ENCODE results near the gene ZBTB20.

Gene ZBTB20

GRCh38 chr3:114447950-114448479, 699.1 kb downstream of the ZBTB20 start:
- Histone ChIP-seq H3K9me2 (replicated peaks; ENCODE audit: control insufficient read depth, low read length) (no peaks in the 10 kb centered on the region), H3K36me3 (ENCODE audit: control insufficient read depth, low read length) (0 out of 2 replicates have a peak, but pooled peaks cover 3% of the 10 kb centered on the region), H3K27ac (ENCODE audit: low read depth, low read length) (peak overlapping the region; percentile 17), H4K20me1 (ENCODE audit: control insufficient read depth, insufficient read depth, low read depth, low read length) (no peaks in the 10 kb centered on the region), H3K27me3 (ENCODE audit: control insufficient read depth, low read length) (no peaks in the 10 kb centered on the region), H3K79me2 (ENCODE audit: control insufficient read depth, low read length) (peaks cover 86% of the 10 kb centered on the region), H3K9me3 (ENCODE audit: control insufficient read depth, insufficient read depth, low read length) (no peaks in the 10 kb centered on the region), H3F3A (ENCODE audit: control insufficient read depth, insufficient read depth) (peaks cover 28% of the 10 kb centered on the region), H3K4me2 (ENCODE audit: low read length) (peak overlapping the region; percentile 65), H3K4me3 (ENCODE audit: low read length) (peak overlapping the region; percentile 57), H3K4me1 (ENCODE audit: control insufficient read depth, low read length) (peaks cover 72% of the 10 kb centered on the region)
- TF ChIP-seq EZH2phosphoT487 (IDR thresholded peaks at IDR 0.05; ENCODE audit: borderline replicate concordance, low read length), result no peak
- no peak for TF ChIP-seq CTCF (IDR thresholded peaks at IDR 0.05; ENCODE audit: low read depth, low read length, poor library complexity, severe bottlenecking)

- Histone ChIP-seq H3K36me3 (ENCODE audit: control insufficient read depth, low read length) (0 out of 2 replicates have a peak, but pooled peaks cover 3% of the 10 kb centered on the region), H3K4me2 (ENCODE audit: low read length) (peak overlapping the region; percentile 65), H3F3A (ENCODE audit: control insufficient read depth, insufficient read depth) (peaks cover 23% of the 10 kb centered on the region), H3K9me2 (replicated peaks; ENCODE audit: control insufficient read depth, low read length) (no peaks in the 10 kb centered on the region), H3K9me3 (ENCODE audit: control insufficient read depth, insufficient read depth, low read length) (no peaks in the 10 kb centered on the region), H3K4me1 (ENCODE audit: control insufficient read depth, low read length) (peaks cover 72% of the 10 kb centered on the region), H3K27ac (ENCODE audit: low read depth, low read length) (peak overlapping the region; percentile 17), H3K27me3 (ENCODE audit: control insufficient read depth, low read length) (no peaks in the 10 kb centered on the region), H3K4me3 (ENCODE audit: low read length) (peak overlapping the region; percentile 57), H3K79me2 (ENCODE audit: control insufficient read depth, low read length) (peaks cover 86% of the 10 kb centered on the region), H4K20me1 (ENCODE audit: control insufficient read depth, insufficient read depth, low read depth, low read length) (no peaks in the 10 kb centered on the region)
- TF ChIP-seq EZH2phosphoT487 (IDR thresholded peaks at IDR 0.05; ENCODE audit: borderline replicate concordance, low read length) (no peak), CTCF (IDR thresholded peaks at IDR 0.05; ENCODE audit: low read depth, low read length, poor library complexity, severe bottlenecking) (peak; percentile 61)
Measured at GRCh38 chr3:114447545-114447944, 699.5 kb downstream of the ZBTB20 start.

- Histone ChIP-seq H3K36me3 (ENCODE audit: control insufficient read depth, low read length) (0 out of 2 replicates have a peak, but pooled peaks cover 3% of the 10 kb centered on the region), H3F3A (ENCODE audit: control insufficient read depth, insufficient read depth) (peaks cover 14% of the 10 kb centered on the region), H3K9me2 (replicated peaks; ENCODE audit: control insufficient read depth, low read length) (no peaks in the 10 kb centered on the region), H3K27me3 (ENCODE audit: control insufficient read depth, low read length) (no peaks in the 10 kb centered on the region), H3K4me2 (ENCODE audit: low read length) (peak overlapping the region; percentile 65), H3K27ac (ENCODE audit: low read depth, low read length) (no peak overlapping the region), H3K9me3 (ENCODE audit: control insufficient read depth, insufficient read depth, low read length) (no peaks in the 10 kb centered on the region), H4K20me1 (ENCODE audit: control insufficient read depth, insufficient read depth, low read depth, low read length) (no peaks in the 10 kb centered on the region), H3K4me3 (ENCODE audit: low read length) (peak overlapping the region; percentile 57; the same call in 1 of the 2 replicates), H3K79me2 (ENCODE audit: control insufficient read depth, low read length) (peaks cover 86% of the 10 kb centered on the region), H3K4me1 (ENCODE audit: control insufficient read depth, low read length) (peaks cover 71% of the 10 kb centered on the region)
- TF ChIP-seq EZH2phosphoT487 (IDR thresholded peaks at IDR 0.05; ENCODE audit: borderline replicate concordance, low read length) (no peak), CTCF (IDR thresholded peaks at IDR 0.05; ENCODE audit: low read depth, low read length, poor library complexity, severe bottlenecking) (no peak)
Measured at GRCh38 chr3:114446600-114446999, 700.5 kb downstream of the ZBTB20 start.
